LHCN-M2 (cell line): ENCODE results near the gene BMI1. TPM values are rescaled to one million over a fixed set of nuclear protein-coding genes. Genes with fewer than 3 reads are reported as not detected.
A peak's percentile ranks its signal among the peaks of the same experiment; 100 is the strongest.
"Not testable (repeated sequence)": the region's sequence is repeated elsewhere in the genome, so short reads cannot be mapped to it uniquely, and the experiment has no call there.

ENCODE experiments used
- DNase-seq: peaks from one replicate; pipeline ENCODE4 v3.0.0-alpha.2; 2012; ENCODE audit warnings: low read depth
- total RNA-seq: library from RNA; depleted of rRNA; stranded (reverse); fragments of >200 nt; gene quantifications from 2 replicates; pipeline ENCODE4 v1.2.3, GENCODE V29; 2014

Gene BMI1
- total RNA-seq, 1 experiment from 2014 or later, result 53.9 TPM

- DNase-seq, result no peak
These were observed 18.0 kb downstream of the BMI1 start for GRCh38 chr10:22338931-22339330.

DNA sequence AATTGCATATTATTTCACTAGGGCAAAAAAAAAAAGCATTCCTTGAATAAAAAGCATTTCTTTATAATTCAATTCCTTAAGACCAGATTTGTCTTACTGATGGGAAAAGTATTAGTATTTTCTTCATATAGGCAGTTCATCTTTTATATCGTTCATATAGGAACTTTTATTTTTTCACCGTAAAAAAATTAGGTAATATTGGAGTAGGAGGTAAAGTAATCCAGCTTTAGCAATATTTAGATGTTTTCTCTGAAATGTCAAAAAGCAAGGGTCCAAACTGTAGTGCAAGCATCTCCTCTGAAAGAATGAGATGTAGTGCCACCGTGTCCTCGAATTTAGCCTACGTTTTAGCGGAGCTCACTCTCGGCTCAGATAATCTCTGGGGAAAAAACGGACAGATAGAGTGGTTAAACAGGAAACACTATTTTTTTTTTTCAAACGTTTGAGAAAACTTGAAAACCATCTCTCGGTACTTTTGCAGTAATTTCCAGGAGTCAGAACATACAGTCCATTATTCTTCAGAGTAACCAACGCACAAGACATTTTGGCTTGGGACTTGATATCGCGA lies 18.9 kb downstream of the BMI1 start:
- no peak for DNase-seq

DNA sequence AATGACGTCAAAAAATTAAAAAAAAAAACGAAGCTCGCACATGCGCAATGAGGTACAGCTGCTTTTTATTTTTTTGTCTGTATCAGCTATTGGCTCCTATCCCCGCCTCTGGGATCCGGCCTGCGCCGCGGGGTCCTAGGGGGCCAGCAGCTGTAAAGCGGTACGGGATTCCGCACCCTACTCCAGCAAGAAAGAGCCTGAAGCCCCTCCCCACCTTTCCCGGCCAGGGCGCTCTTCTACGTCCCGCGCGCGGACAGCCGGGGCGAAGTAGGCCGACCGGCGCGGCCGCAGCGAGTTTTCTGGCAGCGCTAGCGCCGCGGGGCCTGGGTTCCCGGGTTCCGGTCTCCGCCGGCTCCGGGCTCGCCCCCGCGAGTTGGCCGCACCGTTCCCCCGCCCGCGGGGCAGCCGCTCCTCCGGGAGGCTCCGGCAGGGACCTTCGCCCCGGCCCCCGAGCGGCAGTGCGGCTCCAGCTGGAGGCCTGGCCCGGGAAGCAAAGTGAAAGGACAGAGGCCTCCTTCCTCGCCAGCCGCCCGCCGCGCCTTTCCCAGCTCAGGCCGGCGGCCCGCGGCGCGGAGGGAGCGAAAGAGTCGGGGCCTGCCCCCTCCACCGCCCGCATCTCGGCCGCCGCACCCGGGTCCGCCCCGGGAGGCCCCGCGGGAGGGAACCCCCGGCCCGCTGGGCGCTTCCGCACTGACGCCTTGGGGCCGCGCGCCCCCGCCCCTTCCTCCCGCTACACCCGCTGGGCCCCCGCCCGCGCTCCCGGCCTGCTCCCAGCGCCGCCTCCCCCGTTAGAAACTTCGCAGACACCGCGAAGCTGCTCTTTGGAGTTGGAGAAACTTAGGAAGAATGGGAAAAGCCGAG lies 19.7 kb downstream of the BMI1 start:
- DNase-seq, result peak; percentile 80

GRCh38 chr10:22341190-22341925 lies 20.5 kb downstream of the BMI1 start:
- peak; percentile 21 for DNase-seq

- DNase-seq, result no peak
These were observed 21.0 kb downstream of the BMI1 start for GRCh38 chr10:22341926-22342196.

DNA sequence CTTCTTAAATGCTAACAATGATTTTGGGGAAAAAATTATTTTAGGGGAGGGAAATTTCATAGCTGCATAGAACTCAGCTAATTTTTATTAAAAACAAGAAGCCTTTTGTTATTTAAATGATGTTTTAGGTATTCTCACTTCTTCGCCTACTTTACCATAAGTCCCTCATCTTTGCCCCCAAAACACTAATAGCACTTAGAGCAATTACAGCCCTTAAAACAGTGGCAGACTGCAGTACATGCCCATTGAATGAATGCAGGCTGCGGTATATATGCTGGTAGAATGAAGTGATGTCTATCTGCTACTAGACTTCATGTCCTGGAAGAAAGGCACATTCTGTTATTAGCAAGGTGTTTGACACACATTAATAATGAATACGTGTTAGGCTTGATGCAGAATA lies 21.5 kb downstream of the BMI1 start:
- DNase-seq, result no peak

DNA sequence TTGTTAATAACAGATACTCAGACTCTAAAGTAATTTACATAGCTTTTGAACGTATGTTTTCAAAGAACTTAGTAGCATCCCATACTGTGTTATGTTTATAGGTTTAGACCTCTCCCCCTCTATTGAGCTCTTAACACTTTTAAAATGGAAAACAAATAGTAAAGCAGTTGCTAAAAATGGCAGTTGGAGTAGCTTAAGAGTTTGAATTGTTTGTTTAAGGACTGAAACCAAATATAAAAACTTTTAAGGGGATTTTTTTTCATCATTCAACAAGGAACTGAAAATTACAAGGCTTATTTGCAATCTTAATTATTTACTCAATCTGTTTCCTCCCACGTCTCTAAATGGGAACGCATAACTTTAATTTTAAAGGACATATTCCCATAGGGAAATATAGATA lies 22.8 kb downstream of the BMI1 start:
- no peak for DNase-seq

DNA sequence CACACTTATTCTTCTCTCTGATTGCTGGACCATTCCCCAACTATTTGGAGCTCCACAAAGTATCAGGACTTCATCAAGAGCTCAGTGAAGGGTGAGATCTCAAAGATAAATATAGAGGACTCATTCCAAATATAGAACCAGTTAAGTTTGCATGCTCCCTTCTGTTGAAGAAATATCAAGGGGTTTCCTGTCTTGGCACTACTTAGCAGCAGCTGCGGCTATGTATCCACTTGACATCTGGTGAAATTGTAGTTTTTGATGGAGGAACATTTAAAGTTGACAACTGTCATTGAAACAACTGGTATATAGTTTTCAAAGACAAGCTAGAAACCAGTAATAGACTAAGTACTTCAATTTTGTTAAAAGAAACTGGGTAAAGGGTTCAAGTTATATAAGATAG lies 23.4 kb downstream of the BMI1 start:
- DNase-seq, result no peak

DNA sequence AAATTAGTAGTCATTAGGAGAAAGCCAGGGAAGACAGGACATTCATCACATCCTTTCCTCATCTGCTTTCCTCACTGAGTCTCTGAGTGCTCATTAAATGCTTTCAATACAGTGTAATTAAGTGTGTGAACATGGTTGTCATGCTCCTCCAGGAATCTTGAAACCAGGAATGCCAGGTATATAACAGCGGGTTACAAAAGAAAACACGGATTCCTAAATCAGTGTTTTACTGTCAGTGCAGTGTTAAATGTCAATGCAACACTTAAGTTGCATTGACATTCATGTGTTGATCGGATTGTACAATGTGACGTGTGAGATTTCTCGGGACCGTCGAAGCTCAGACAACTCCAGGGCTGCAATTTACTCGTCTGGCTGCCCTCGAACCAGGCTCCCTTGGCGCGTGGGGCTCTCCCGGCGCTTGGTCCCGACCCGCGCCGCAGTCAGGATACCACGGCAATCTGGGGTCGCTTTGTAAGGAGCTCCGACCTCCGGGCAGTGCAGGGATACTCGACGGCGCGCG lies 23.9 kb downstream of the BMI1 start:
- DNase-seq, result no peak

DNA sequence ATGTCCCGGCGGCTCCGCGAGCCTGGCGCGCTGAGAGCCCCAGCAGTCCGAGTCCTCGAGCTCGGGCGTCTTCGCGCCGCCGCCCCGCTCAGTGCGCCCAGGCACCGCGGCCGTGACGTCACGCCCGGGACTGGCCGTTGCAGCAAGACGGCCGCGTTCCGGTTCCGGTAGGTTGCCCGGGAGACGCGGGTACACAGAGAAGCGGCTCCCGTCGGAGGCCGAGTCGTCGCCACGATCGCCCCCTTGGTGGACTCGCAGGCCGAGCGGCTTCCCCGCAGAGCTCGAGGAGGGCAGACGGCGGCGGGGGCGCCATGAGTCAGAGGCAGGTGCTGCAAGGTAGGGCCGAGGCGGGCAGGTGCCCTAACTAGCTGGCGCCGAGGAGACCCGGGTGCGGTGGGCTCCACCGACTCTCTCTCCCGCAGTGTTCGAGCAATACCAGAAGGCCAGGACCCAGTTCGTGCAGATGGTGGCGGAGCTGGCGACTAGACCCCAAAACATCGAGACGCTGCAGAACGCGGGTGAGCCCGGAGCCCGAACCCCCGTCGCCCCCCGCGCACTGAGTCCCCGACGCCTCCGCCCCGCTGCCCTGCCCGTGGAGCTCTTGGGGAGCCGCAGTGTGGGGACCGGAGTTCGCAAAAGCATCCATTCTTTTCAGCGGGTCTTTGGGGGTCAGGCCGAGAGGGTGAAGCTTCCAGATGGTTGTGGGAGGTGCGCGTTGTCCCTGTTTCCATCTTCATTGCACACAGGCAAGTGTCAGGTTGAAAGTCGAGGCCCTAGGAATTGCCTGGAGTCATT lies 24.6 kb downstream of the BMI1 start, which contains the start of gene SPAG6:
Gene SPAG6, plus strand, starts transcription at position 196 of the 795 bp plus-strand sequence. Its CDS starts 116 bp downstream, at position 312.
- no peak for DNase-seq

- DNase-seq, result no peak
These were observed 25.3 kb downstream of the BMI1 start for GRCh38 chr10:22346096-22346661.

DNA sequence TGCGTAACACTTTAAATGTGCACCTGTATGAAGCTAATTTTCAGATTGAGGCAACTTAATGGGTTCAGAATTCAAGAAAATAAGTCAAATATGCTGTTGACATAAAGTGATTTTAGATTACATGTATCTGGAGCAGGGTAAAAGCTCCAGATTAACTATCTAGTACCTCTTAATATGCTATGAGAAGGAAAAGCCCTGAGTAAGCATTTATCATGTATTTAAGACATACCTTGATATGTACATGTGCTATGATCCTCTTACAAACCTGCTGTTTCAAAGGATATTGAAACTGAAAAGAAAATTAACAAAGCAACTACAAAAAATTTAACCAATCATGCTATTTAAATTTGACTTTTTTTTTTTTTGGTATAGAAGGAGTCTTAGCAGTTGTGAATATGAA lies 28.9 kb downstream of the BMI1 start:
- no peak for DNase-seq

GRCh38 chr10:22351131-22351703 lies 30.3 kb downstream of the BMI1 start:
- DNase-seq, result no peak

- DNase-seq, result no peak
These were observed 35.5 kb downstream of the BMI1 start for GRCh38 chr10:22356324-22356873.

- not testable (repeated sequence) for DNase-seq
These were observed 36.9 kb downstream of the BMI1 start for GRCh38 chr10:22357770-22358169.

- DNase-seq, result no peak
These were observed 42.4 kb downstream of the BMI1 start for GRCh38 chr10:22363305-22363704.

- no peak for DNase-seq
These were observed 43.7 kb downstream of the BMI1 start for GRCh38 chr10:22364407-22365140.

GRCh38 chr10:22365233-22365632 lies 44.3 kb downstream of the BMI1 start:
- DNase-seq, result no peak

- DNase-seq, result no peak
These were observed 44.9 kb downstream of the BMI1 start for GRCh38 chr10:22365644-22366434.
